ENCODE data around the gene BPGM.

GRCh38 chr7:134722786-134723322, 76.2 kb downstream of the BPGM start:
- TF ChIP-seq, protein P1, sequence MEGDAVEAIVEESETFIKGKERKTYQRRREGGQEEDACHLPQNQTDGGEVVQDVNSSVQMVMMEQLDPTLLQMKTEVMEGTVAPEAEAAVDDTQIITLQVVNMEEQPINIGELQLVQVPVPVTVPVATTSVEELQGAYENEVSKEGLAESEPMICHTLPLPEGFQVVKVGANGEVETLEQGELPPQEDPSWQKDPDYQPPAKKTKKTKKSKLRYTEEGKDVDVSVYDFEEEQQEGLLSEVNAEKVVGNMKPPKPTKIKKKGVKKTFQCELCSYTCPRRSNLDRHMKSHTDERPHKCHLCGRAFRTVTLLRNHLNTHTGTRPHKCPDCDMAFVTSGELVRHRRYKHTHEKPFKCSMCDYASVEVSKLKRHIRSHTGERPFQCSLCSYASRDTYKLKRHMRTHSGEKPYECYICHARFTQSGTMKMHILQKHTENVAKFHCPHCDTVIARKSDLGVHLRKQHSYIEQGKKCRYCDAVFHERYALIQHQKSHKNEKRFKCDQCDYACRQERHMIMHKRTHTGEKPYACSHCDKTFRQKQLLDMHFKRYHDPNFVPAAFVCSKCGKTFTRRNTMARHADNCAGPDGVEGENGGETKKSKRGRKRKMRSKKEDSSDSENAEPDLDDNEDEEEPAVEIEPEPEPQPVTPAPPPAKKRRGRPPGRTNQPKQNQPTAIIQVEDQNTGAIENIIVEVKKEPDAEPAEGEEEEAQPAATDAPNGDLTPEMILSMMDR (conservative IDR thresholded peaks at IDR 0.05): no peak
- TF ChIP-seq EZH2 (IDR thresholded peaks at IDR 0.05; ENCODE audit: low read depth): no peak

All from PC-9 (cell line).